GM12892 (cell line): Measurements from ENCODE around the gene LRRC37B.
"Not testable (repeated sequence)": the region's sequence is repeated elsewhere in the genome, so short reads cannot be mapped to it uniquely, and the experiment has no call there.

ENCODE experiments used
- POLR2A ChIP-seq: IDR thresholded peaks from 2 replicates; pipeline ENCODE4 v1.6.1; 2011; ENCODE audit warnings: low read depth, low read length, control low read depth
- TAF1 ChIP-seq: IDR thresholded peaks from 2 replicates; pipeline ENCODE4 v1.6.1; 2011; ENCODE audit warnings: low read depth, mild to moderate bottlenecking, control low read depth, low read length, borderline replicate concordance

- not testable (repeated sequence) for TF ChIP-seq TAF1, POLR2A
Observed at GRCh38 chr17:32086833-32087232, 79.7 kb downstream of the LRRC37B start.
